ENCODE results near the gene CD274.
"Not testable (repeated sequence)": the region's sequence is repeated elsewhere in the genome, so short reads cannot be mapped to it uniquely, and the experiment has no call there.

CD274 gene

GRCh38 chr9:5450359-5451091 lies at the start of gene CD274:
Gene CD274, plus strand, starts transcription at chr9:5450542. Its CDS starts 5,572 bp downstream, at chr9:5456114.
- DNase-seq, result peak; percentile 15

GRCh38 chr9:5402217-5402616 lies 48.1 kb upstream of the CD274 start:
- no peak for DNase-seq

GRCh38 chr9:5408596-5408995 lies 41.7 kb upstream of the CD274 start:
- no peak for DNase-seq

- DNase-seq, result no peak
These were observed 33.4 kb upstream of the CD274 start for GRCh38 chr9:5416953-5417352.

GRCh38 chr9:5418481-5418880 lies 31.9 kb upstream of the CD274 start:
- DNase-seq, result no peak

DNA sequence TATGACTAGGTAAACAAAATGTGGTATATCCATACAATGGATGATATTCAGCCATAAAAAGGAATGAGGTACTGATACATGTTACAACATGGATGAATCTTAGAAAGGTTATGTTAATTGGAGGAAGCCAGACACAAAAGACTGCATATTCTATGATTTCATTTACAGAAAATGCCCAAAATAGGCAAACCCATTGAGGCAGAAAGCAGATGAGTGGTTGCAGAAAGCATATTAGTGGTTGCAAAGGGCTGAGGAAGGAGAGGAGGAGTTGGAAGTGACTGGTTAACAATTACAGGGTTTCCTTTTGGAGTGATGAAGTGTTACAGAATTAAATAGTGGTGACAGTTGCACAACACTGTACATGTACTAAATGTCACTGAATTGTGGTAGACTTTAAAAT lies 30.4 kb upstream of the CD274 start:
- DNase-seq, result no peak

DNA sequence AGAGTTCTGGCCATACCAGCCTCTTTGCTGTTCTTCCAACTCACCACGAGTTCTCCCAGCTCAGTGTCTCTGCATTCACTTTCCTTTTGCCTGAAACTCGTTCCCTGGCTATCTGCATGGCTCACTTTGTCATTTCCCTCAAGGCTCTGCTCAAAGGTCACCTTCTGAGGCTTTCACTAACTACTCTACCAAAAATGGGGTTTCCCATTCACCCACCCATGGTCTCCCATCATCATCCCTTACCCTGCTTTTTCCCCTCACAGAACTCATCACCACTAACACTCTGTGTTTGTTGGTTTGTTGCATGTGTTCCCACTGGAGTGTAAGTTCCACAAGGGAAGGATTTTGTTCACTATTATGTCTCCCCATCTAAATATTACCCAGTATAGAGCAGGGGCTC lies 29.2 kb upstream of the CD274 start:
- DNase-seq, result no peak

DNA sequence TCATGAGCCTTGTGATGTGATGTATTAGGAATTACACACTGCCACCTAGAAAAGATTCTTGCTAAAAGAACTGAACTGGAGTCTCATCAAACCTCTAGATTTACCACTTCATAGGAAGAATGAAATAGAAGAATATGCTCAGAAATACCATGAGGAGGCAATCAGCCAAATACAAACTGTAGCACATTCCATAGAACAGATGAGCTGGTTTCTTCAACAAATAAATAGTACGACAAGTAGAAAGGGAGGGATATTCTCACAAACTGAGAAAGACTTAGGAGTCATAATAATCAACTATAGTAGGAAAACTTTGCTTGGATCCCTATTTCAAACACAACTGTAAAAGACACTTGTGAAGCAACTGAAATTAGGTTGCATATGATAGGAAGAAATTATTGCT lies 28.1 kb upstream of the CD274 start:
- no peak for DNase-seq

GRCh38 chr9:5425006-5425628 lies 25.2 kb upstream of the CD274 start:
- peak; percentile 9 for DNase-seq

GRCh38 chr9:5427005-5427404 lies 23.3 kb upstream of the CD274 start:
- no peak for DNase-seq

DNA sequence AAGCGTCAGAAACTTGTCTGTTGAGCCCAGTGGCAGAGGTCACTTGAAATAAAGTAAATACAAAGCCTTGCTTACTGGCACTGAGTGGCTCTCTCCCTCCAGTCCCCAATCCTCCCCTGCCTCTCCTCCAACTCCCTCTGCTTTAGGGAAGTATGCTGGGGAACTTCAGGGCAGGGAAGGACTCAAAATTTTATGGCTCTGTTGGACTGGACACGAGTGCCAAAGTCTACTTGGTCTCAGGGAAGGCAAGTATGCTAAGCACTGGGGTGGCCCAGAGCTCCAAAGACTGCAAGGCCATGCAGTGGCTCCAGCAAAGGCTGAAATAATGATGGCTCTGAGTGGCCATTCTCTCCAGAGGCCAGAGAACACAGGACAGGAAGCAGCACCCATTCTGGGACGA lies 22.2 kb upstream of the CD274 start:
- DNase-seq, result no peak

DNA sequence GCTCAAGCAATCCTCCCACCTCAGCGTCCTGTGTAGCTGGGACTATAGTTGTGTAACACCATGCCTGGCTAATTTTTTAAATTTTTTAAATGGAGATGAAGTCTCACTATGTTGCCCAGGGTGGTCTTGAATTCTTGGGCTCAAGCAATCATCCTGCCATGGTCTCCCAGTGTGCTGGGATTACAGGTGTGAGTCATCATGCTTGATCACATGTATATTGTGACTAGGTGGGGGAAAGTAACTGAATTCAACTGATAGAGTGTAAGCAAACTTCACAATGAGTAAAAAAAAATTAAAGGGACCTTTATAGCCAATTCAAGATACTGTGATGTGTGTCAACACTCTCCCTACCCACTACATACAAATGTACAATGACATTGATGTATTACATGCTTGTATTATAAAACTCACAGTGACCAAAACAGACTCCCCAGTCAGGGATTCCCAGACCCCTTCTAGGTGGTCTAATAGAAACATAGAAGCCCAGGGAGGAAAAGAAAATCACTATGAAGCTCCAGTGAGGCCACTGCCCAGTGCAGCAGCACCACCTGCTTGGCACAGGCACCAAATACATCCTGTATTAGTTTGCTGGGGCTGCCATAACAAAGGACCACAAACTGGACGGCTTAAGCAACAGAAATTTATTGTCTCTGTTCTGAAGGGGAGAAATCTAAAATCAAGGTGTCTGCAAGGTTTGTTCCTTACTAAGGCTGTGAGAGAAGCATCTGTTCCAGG lies 21.4 kb upstream of the CD274 start:
- DNase-seq, result no peak

DNA sequence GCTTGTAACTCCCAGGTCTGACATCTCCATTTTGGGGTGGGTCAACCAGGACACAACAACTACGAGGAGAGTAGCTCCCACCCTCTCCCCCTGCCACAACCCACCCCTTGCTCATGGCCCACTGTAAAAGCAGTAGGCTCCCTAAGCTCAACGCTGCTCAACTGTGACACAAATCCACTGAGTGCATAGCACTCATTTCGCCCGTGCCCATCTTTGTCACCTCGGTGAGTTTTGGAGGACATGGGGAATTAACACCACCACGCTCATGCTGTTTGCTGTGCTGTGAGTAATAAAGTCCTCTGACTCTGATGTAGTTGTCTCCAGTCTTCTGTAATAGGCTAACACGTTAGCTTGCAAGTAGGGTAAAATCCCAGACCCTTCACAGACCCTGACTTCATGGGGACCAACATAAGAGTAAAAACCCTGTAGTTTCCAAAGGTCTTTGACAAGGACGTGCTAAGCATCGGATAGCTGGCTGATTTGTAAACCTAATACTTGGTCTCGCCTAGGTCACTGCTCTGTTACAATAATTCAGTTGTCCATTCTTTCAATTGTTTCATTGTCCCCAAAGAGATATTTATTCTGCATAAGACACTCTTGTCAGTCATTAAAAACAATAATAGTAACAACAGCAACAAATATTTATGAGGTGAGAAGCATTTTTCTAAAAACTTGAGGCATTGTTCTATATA lies 20.3 kb upstream of the CD274 start:
- no peak for DNase-seq

DNA sequence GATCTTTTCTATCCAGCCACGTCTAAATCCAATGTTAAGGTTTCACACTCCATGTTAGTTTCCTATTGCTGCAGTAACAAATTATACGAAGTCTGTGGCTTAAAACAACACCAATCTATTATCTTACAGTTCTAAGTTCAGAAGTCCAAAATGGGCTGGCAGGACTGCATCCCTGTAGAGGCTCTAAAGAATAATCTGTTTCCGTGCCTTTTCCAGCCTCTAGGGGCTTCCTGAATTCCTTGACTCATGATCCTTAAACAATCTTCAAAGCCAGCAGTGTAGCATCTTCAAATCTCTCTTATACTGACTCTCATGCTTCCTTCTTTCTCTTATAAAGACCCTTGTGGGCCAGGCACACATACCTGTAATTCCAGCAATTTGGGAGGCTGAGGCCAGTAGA lies 19.4 kb upstream of the CD274 start:
- DNase-seq, result no peak

- not testable (repeated sequence) for DNase-seq
These were observed 17.5 kb upstream of the CD274 start for GRCh38 chr9:5432890-5433289.

DNA sequence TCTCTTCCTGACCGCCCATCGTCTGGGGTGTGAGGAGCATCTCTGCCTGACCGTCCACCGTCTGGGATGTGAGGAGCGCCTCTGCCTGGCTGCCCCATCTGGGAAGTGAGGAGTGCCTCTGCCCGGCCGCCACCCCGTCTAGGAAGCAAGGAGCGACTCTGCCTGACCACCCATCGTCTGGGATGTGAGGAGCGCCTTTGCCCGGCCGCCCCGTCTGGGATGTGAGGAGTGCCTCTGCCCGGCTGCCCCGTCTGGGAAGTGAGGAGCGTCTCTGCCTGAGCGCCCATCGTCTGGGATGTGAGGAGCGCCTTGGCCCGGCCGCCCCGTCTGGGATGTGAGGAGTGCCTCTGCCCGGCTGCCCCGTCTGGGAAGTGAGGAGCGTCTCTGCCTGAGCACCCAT lies 17.0 kb upstream of the CD274 start:
- DNase-seq, result not testable (repeated sequence)

GRCh38 chr9:5433841-5434810 lies 16.2 kb upstream of the CD274 start:
- not testable (repeated sequence) for DNase-seq

DNA sequence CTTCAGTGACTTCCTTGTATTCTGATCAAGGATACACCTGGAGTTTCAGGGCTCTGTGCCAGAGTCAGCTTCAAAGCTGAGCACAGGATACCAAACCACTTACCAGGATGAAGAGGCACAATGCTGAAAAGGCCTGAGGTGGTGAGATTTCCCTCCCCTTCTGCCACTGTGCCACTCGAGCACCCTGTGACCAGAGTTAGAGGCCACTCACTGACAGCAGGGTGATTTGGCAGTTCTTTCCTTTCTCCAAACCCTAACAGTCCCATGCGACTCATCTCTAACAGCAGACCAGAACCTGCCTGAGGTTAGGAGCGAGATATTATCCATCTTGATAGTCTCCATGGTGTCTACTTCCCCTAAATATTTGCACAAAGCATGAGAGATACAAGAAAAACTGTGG lies 14.4 kb upstream of the CD274 start:
- no peak for DNase-seq

DNA sequence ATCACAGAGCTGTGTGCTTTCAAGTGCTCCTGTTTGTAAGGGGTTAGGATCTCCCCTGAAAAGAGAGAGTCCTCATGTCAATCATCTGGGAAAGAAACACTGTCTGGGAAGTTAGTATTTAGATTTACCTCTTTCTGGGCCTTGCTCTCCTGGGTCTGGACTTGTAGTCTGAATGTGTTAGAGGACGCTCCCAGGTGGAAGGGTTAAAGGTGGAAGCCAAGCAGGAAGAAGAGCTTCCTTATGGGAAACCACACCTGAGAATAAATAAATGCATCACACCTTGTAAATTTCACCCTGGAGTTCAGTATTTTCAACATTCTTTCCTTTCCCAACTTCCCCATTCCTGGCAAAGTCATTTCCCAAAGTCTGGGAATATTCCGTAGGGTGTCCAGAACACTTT lies 13.9 kb upstream of the CD274 start:
- no peak for DNase-seq

DNA sequence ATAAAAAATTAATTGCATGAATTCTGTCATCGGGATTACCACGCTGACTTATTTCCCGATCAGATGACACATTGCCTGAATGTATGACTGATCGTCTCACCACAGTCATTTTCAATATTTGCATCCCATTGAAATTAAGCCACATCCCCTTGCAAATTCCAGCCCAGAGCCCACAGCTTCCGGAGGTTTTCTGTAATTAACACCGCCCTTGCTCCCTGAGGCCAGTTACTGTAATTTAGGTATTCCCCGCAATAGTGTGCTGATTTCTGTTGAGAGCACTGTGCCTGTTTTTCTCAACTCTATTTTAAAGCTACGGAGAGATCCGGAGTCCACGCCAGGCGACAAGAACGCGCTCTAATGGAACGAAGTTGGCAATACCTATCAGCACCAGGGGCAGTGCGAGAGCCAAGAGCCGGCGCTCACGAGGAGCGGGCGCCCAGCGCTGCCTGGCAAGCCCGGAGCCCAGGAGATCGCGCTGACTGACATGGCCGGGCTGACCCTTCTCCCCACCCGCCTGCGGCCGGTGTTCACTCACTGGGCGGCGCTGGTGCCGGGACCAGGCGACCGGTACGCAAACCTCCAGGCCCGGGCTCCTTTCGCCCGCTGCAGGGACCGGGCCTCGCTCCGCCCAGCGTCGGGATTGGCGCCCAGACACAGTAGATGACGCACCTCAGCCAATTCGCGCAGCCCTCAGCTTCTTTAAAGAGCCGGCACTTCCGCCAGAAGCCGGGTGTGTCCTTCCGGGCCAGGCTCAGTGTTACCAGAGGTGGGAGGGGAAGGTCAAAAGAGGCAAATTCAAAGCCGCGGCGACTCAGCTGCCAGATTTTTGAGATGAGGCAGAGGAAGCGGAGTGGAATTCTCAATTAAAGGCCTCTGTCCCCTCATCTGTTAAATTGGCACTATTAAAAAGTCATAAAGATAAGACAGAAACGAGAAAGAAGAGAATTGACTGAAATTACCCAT lies 12.8 kb upstream of the CD274 start, which contains the start of gene PLGRKT:
TSS of gene PLGRKT (minus strand) at position 672 of the 963 bp plus-strand sequence. CDS start 5,948 bp downstream, outside the sequence.
- DNase-seq, result peak; percentile 71

Data from GF-D8 (cell line).